ENCODE data around the gene F8A3.
"Not testable (repeated sequence)": the region's sequence is repeated elsewhere in the genome, so short reads cannot be mapped to it uniquely, and the experiment has no call there.

GRCh38 chrX:155460501-155460900 is 2.1 kb upstream of the F8A3 start:
- not testable (repeated sequence) for TF ChIP-seq REST (IDR thresholded peaks at IDR 0.05; ENCODE audit: insufficient read depth in 1 of 2, low read depth in 2 of 2, low read length in 1 of 2); CTCF (IDR thresholded peaks at IDR 0.05)

Data from Panc1 (cell line).